ENCODE results near the gene CHRNA4. TPM values are rescaled to one million over a fixed set of nuclear protein-coding genes. Genes with fewer than 3 reads are reported as not detected.

Gene CHRNA4
- total and polyA plus RNA-seq, 2 of the 13 experiments (the other 11 are each of a cell fraction or from before 2014, with no cell fraction given): not detected

DNA sequence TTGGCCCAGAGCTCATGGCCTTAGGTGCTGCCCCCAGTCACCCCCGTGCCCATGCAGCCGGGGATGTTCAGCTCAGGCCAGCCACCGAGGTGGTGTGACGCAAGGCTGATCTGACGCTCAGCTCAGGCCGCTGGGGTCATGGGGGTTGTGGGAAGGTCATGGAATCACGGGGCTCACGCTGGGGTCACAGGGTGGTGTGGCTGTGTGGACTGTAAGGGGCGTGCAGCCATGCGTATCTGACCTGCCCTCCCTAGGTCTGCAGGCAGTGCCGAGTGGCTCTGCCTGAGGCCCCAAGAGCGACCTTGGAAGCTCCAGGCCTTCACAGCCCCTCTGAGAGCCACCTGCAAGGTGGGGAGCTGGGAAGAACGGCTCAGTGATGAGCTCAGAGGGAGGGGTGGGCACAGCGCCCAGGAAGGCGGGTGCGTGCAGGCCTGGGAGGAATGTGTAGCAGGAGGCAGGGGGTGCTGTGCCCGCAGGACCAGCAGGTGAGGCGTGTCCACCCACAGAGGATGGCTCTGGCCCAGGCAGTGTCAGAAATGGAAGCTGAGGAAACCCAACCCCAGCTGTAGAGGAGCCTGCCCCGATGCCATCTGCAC is 27.8 kb downstream of the CHRNA4 start (continued):
- TF ChIP-seq CEBPB (IDR thresholded peaks at IDR 0.05; ENCODE audit: borderline replicate concordance, low read depth, low read length): 0 out of 2 replicates have a peak, but pooled peaks have one; percentile 0
- no peak for TF ChIP-seq ZNF234 (CRISPR knock-in tag; conservative IDR thresholded peaks at IDR 0.05)
- no peak for TF ChIP-seq ZNF260 (CRISPR knock-in tag; IDR thresholded peaks at IDR 0.05; ENCODE audit: borderline replicate concordance, low read depth)
- no peak for TF ChIP-seq KLF12 (CRISPR knock-in tag; IDR thresholded peaks at IDR 0.05; ENCODE audit: borderline replicate concordance)
- no peak for TF ChIP-seq SPEN (CRISPR knock-in tag; IDR thresholded peaks at IDR 0.05; ENCODE audit: low read depth)
- TF ChIP-seq DBP (CRISPR knock-in tag; IDR thresholded peaks at IDR 0.05; ENCODE audit: not compliant biosample characterization): no peak
- TF ChIP-seq LBX2 (CRISPR knock-in tag; IDR thresholded peaks at IDR 0.05; ENCODE audit: borderline replicate concordance): no peak
- no peak for TF ChIP-seq YEATS2 (CRISPR knock-in tag; IDR thresholded peaks at IDR 0.05; ENCODE audit: borderline replicate concordance)
- TF ChIP-seq ZNF510 (CRISPR knock-in tag; IDR thresholded peaks at IDR 0.05; ENCODE audit: low read depth): no peak
- no peak for TF ChIP-seq SMC3 (IDR thresholded peaks at IDR 0.05; ENCODE audit: low read length)
- TF ChIP-seq ASH2L (IDR thresholded peaks at IDR 0.05; ENCODE audit: insufficient read length, low read depth, low read length): no peak
- TF ChIP-seq BCLAF1 (IDR thresholded peaks at IDR 0.05): no peak
- TF ChIP-seq, protein P1, sequence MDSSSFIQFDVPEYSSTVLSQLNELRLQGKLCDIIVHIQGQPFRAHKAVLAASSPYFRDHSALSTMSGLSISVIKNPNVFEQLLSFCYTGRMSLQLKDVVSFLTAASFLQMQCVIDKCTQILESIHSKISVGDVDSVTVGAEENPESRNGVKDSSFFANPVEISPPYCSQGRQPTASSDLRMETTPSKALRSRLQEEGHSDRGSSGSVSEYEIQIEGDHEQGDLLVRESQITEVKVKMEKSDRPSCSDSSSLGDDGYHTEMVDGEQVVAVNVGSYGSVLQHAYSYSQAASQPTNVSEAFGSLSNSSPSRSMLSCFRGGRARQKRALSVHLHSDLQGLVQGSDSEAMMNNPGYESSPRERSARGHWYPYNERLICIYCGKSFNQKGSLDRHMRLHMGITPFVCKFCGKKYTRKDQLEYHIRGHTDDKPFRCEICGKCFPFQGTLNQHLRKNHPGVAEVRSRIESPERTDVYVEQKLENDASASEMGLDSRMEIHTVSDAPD (CRISPR knock-in tag; IDR thresholded peaks at IDR 0.05): no peak
